Renal pelvis (tissue), 4 donors: ENCODE measurements around the gene PRKAR1A. TPM values are rescaled to one million over a fixed set of nuclear protein-coding genes. Genes with fewer than 3 reads are reported as not detected.
"Not testable (repeated sequence)": the region's sequence is repeated elsewhere in the genome, so short reads cannot be mapped to it uniquely, and the experiment has no call there.

Source experiments
- DNase-seq: peaks from one replicate; pipeline ENCODE4 v3.0.0-alpha.2; 2013
- polyA plus RNA-seq, 3 donors: library from polyadenylated mRNA; unstranded; fragments of 120-200 nt; gene quantifications; one replicate each; pipeline ENCODE4 v1.2.1, GENCODE V29; 2013; ENCODE audit not compliant: insufficient read length in 3 of 3

Gene PRKAR1A
- polyA plus RNA-seq, 3 donors: 318 to 384 (median 370) TPM

DNA sequence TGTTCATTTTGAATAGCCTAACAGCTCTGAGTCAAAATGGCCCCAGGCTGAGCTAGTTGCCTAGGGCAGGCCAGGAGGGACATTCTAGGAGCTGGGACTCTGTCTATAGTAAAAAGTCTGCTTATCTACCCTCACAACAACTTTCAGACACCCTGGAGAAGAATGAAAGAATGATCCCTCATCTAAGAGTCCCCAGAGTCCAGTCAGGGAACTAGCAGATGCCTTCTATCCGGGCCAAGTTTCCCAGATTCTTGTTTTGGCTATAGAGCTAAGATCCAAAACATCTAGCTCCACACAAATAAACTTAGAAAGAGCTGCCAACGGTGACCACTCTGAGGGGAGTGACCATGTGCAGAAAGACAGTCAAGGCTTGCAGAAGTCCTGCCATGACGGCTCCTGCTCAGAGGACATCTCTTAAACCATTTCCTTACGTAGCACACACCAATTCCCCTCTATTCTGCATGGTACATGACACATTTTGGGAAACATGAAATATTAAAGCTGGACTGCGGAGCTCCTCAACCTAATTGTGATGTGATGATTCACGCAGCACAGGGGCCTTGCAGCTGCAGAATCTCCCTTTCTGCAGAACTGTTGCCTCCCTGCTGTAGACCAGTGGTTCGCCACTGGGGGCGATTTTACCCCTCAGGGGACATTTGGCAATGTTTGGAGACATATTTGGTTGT is 64.7 kb downstream of the PRKAR1A start:
- DNase-seq: no peak

DNA sequence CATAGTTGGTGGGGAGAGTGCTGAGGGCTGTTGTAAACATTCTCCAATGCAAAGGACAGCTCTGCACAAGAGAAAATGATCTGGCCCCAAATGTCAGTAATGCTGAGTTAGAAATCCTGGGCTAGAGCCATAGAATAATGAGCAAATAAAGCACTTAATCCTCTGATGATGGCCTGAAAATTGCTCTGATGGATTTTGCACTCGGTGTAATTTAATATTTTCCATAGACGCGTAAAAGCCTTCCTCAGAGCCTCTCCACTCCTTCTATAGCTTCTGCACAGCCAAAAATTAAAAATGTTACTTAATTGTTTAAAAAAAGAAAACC is 65.2 kb downstream of the PRKAR1A start:
- no peak for DNase-seq

DNA sequence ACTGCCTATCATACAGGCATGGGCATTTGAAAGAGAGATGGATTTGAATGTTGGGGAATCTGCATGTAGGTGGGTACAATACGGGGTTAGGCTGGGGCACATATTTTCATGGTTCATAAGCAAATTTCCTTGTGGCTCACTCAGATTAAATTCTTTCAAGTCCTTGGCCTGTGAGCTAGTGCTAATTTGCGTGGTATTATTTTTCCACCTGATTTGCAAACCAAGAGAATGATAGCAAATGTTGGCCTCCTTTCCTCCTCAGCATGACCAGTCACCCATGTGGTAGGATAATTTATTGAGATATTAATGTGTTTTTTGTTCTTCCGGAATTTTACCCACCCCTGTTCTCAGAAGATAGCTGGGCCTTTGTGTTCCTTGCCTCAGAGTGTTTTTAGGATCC is 66.0 kb downstream of the PRKAR1A start:
- DNase-seq: no peak

DNA sequence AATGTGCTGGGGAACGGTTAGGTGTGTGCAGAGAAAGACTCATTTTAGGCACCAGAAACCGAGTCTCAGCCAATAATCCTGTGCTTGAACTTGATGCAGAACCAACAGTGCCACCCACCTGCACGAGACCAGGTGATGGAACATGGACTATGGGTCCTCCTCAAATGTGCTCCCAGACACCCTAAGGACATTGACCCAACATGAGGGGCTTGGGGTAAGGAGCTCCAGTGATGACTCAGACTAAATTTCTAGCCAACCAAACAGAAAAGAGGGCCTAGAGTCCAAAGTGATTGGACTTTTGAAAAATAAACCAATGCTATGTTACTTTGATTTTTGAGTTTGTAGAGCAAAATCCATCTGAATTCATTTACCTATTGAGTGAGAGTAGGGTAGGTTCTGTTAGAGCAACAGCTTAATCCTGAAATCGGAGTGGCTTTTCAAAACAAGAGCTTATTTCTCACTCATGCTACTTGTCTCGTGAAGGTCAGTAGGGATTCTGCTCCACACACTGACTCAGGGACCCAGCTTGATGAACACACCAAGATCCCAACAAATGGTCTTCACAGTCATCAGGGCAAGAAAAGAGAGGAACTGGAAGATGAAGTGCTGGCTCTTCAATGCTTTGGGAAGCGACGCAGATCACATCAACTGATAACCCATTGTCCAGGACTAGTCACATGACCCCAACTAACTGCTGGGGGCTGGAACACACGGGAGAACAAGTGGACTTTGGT is 67.1 kb downstream of the PRKAR1A start:
- no peak for DNase-seq

DNA sequence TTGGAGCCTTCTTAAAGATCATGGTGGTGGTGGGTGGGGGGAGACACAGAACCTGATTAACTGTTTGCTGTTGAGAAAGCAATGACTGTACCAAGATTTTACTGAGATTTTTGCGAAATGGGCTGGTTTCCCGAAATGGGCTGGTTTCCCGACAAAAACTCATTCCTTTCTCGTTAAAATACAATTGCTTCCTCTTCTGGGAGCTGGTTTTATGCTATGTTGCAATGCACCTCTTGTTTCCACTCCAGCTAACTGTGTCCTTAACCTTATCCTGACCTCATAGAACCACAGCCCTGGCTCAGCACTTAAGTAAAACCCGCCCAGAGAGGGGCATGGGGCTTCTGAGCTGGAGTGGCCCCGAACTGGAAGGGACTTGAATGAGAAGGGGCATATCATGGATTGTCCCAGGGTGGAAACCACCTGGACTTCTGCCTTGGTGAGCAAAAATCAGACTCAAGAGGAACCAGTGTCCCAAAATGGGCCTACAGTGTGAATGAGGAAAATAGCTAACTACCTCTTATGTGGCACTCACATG is 68.1 kb downstream of the PRKAR1A start:
- no peak for DNase-seq

DNA sequence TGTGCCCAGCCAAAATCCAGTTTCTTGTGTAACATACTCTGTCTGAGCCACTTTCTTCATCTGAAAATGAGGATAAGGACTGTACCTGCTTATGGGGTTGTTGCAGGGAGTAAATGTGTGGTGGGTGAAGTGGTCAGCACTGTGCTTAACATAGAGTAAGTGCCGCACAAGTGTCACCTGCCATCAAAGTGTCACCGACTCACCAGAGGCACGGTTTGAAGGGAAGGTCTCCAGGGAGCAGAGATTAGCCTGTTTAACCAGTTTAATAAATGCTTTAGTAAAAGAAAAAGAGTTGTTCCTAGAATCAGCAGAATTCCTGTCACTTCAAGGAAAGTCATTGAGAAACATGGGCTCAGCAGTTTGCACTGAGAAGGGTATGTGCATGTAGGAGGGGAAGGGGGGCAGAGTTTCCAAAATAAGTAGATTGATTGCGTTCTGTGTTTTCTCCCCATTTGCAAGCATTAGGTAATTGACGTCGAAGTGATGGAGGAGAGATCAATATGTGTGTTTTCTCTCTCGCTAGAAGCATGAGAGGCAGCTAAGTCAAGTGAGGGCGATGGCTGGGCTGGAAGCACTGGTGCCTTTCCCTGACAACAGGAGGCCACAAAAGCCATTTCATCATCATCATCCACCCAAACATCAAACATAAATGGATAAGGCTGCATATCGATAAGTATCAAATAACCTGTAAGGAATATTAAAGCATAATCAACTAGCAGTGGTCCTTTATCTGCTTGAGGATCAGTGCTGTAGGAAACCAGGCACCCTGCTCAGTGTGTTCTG is 69.8 kb downstream of the PRKAR1A start:
- DNase-seq: no peak

DNA sequence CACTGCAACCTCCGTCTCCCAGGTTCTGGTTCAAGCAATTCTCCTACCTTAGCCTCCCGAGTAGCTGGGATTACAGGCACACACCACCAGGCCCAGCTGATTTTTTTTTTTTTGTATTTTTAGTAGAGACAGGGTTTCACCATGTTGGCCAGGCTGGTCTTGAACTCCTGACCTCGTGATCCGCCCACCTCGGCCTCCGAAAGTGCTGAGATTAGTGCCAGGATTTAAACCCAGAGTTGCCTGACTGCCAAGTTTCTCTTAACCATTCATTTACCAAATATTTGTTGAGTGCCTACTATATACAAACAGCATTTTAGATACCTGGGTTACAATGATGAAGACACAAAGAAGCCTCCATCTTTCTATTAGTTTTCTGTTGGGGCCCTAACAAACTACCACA is 70.6 kb downstream of the PRKAR1A start:
- not testable (repeated sequence) for DNase-seq

DNA sequence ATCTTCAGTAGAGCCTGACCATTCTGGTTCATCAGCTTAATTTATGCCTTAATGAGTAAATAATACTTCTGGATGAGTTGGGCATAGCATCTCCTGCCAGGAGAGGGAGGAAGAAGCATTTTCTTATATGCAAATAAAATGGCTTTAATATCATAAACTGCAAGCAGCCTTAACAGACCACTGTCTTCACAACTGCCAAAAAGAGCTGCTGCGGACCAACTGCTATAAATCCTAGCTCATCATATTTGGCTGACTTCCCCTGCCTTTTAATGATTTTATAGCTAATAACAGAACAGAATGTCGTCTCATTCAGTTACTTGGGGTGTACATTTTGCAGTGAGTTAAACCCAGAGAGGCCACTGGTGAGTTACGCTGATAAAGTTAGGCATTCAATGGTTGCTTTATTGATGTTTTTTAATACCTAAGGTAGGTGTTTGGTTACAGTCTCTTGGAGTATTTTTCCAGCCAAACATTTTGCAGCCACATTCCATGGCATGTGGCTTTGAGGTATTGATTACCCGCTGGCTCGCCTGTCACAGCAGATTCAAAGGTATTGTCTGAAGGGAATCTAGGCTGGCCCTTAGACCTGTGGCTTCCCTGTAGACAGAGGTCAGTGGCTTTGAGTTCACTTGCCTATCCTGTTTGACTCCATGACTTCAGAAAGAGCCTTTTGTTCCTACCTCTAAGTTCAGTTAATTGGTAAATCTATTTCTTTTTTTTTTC is 72.5 kb downstream of the PRKAR1A start:
- DNase-seq: no peak

DNA sequence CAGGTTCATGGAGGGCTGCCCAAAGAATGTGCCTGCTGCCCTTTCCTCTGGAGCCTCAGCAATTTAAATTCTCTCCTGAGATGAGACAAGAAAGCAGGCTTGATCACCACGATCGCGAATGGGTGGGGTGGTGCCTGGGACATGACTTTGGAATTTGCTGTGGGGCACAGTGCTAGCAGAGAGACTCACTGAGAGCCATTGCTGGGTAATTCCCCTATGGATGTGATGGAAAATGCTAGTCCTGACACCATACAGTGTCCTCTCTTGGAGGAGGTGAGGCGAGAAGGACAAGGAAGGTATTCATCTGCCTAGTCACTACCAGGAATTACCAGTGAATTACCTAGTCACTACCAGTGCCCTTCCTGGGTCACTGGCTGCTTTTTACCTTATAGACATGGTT is 73.4 kb downstream of the PRKAR1A start:
- no peak for DNase-seq

DNA sequence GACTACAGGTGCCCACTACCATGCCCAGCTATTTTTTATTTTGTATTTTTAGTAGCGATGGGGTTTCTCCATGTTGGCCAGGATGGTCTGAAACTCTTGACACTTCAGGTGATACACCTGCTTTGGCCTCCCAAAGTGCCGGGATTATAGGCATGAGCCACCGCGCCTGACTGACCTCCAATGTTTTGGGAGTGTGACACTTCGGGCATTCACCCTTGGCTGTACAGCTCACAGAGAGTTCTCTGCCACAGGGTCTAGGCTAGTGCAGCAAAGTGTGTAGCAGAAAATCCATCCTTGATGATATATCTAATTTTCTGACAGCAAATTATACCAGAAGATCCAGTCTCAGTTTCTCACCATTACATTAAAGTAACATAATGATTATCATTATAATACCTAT is 74.8 kb downstream of the PRKAR1A start:
- no peak for DNase-seq

DNA sequence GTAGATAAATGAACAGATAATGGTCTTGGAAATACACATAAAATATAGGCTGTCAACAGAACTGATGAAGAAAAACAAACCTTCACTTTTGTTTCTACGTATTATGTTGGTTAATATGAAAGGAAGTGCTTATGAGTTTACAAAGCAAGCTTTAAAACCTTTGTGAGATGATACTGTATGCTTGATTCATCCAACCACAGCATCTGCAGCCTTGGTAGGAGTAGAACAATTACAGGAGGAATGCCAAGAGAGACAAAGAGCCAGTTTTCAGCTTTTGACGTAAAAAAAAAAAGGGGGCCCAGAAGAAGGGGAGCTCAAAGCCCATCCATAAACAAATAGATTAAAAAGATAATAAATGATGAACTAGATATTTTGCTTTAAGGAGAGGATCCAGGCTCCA is 75.6 kb downstream of the PRKAR1A start:
- no peak for DNase-seq

DNA sequence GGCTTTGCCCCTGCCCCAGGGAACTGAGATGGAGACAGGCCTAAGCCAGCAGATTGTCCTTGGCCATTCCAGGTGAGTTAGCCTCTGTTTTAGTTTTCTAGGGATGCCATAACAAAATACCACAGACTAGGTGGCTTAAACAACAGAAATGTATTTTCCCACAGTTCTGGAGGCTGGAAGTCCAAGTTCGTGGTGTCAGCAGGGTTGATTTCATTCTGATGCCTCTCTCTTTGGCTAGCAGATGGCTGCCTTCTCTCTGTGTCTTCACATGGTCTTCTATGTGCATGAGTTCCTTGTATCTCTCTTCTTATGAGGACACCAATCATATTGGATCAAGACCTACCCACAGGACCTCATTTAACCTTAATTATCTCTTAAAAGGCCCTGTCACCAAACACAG is 76.1 kb downstream of the PRKAR1A start:
- no peak for DNase-seq

DNA sequence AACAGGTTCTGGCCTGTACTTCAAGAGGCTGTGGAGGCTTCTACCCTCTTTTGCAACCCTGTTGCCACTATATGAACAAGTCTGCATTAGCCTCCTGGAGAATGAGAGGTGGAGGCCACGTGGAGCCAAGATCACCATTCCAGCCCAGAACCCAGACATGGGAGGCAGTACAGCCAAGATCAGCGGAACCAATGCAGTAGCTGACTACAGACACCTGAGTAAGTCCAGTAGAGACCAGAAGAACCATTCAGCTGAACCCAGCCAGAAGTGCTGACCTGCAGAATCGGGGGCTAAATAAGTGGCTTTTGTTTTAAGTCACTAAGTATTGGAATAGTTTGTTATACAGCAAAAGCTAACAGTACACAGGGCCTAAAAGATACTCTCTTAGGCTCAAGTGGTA is 76.9 kb downstream of the PRKAR1A start:
- no peak for DNase-seq

DNA sequence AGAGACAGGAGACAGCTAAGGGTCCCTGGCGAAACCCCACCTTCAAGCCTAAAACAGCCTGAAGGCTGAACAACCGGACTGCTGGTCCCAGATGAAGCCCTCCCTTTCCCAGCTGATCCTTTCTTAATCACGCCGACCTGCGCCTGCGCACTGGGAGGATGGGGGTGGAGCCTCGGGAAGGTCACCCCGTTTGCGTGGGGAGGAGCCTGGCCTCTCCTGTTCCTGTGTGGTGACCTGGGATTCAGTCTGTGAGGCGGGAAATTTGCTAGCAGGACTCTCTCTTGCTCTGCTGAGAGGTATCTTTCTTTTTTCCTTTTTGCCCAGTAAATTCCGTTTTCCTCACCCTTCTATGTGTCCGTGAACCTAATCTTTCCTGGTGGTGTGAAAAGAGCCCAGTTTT is 79.4 kb downstream of the PRKAR1A start:
- no peak for DNase-seq

DNA sequence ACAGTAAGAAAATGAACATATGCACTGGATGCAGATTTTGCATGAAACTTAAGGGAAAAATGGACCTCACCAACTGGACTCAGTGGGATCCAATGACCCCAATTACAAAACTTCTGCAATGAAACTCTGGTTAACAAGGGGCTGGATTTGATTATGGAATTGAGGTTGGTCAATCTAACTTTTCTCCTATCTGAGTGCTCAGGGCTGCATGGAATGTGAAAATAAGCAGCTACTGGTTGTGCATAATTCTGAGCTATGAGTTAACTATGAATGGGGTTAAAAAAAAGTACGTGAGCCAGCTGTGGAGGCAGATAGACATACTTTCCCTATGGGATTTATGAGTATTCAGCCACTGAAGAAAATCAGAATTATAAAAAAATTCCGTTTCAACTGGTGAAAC is 79.8 kb downstream of the PRKAR1A start:
- no peak for DNase-seq

DNA sequence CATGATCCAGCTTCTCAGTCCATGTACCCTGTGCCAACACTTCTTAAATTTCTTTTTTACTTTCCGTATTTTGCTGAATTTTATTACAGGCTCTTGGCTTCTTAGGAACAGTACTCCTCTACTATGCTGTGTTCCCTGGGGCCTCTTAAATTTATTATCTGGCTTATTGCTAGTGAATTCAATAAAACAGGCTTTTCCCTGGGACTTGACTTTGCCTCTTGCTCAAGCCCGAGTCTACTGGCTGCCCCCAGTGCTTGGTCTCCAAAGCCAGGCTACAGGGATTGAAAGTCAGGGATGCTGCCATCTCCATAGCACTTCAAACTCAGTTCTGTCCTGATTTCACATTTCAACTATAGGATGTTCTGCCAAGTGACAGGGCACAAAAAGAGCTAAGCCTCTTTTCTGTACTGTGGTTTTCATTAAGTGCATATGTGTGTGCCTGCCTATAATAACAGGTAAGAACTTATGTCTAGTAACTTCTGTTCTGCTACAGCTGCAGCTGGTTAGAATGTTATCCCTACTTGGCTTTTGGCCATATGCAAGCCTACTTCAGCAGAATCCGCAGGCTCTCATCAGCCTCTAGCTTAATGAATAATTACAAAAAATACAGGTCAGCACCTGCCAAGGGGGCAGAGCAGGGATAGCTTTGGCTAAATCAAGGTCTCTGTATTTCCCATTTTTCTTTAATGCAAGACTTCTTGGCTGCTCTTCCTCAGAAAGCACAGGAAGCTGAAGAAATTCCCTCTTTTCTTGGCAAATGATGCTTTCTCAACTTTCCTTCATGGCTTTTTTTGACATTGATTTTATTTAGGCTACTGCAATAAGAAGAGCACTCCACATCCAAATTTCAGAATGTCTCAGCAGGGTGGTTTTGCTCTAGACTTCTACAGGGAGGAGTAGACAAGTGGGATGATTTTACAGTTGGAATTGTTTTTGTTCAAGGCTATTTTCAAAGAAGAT is 80.7 kb downstream of the PRKAR1A start:
- DNase-seq: no peak

DNA sequence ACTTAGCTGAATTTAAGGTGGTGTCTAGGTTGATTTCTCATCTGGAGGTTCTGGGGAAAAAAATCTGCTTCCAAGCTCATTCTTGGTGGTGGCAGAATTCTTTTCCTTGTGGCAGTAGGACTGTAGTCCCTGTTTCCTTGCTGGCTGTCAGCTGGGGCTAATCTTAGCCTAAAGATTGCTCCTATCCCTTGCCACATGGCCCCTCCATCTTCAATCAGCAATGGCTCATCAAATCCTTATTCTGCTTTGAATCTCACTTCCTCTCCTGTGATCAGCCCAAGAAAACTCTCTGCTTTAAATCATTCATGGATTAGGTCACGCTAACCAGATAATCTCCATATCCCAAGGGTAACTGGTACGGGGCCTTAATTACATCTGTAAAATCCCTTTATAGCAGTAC is 82.3 kb downstream of the PRKAR1A start:
- DNase-seq: no peak

DNA sequence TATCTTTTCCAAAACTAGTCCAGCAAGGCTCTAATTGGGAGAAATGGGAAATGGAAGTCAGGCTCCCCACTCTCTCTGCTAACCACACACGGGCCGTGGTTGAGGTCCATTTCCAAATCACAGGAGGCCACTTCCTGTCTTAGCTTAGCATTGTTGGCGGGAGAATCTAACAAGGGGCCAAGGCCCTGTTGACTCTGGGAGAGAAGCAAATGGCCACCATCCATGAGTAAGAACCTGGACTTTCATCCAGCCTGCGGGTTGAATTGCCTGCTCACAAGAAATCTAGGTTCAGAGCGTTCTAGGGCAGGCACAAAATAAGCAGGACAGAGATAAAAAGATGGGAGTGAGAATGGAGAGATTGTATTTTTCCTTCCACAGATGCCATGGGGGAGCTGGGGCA is 83.3 kb downstream of the PRKAR1A start:
- no peak for DNase-seq

DNA sequence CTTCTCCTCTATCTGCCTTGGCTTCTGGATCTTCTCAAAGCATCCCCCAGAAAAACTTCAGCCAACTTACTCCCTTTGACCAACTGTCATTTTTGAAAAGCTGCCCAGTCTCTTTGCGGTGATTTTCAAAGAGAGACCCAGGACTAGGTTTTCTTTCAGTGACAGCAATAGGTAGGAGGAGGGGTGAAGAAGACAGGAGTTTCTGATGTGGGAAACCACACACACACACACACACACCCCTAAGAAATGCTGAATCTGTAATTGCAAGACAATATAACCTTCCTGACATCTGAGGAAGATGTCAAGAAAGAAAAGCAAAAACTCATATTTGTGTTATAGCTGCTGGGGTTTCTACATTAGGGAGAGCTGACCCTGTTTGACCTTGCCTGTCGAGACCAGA is 83.8 kb downstream of the PRKAR1A start:
- no peak for DNase-seq

DNA sequence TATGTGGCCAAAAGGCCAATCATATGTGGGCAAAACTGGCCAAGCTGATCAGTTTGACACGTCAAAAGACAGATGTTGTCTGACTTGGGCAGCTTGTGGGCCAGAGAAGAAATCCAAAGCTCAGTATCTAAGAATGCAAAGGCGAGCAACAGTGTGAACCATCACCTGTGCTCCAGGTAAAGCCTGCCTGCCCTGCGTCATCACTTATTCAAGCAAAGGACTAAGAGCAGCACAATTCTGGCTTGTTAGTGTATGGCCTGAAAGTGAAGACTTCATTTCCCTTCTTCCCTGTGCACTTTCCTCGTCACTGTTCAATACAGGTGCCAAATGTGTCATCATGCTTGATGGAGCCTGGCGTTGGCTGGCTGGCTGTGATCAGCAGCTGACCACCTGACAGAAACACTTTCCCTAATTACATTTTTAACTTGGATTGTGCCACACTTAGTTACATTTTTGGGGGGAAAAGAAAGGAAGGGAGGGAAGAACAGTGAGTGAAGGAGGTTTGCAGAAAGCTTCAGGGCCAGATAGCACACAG is 84.2 kb downstream of the PRKAR1A start:
- DNase-seq: no peak

DNA sequence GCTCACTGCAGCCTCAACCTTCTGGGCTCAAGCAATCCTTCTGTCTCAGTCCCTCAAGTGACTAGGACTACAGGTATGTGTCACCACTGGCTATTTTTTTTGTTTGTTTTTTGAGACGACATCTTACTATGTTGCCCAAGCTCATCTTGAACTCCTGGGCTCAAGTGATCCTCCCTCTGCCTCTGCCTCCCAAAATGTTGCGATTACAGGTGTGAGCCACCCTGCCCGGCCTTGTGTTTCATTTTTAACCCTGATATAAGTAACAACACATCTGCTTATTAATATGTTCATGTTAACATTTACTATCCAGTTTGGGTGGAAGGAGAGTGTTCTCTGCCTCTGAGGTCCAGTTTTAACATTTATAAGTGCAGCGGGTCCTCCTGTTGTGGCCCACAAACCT is 85.8 kb downstream of the PRKAR1A start:
- no peak for DNase-seq
